SKM-1 (cell line): ENCODE results near the gene TMEM229B.

ENCODE experiments used
- DNase-seq: peaks from one replicate; lab custom pipeline; 2025; ENCODE audit not compliant: unreplicated experiment; lab: John Stamatoyannopoulos, UW

Gene TMEM229B

GRCh38 chr14:67425608-67426007 is 62.9 kb downstream of the TMEM229B start:
- DNase-seq = no peak

GRCh38 chr14:67424539-67424938 is 64.0 kb downstream of the TMEM229B start:
- DNase-seq = no peak

GRCh38 chr14:67423424-67423823 is 65.1 kb downstream of the TMEM229B start:
- DNase-seq = no peak

- DNase-seq = no peak
Observed at GRCh38 chr14:67421356-67422224, 66.9 kb downstream of the TMEM229B start.
